ENCODE measurements around the gene CUL3.

CUL3 gene

GRCh38 chr2:224591220-224591619 is 6.1 kb upstream of the CUL3 start:
- no peak for TF ChIP-seq CREB5 (CRISPR knock-in tag; IDR thresholded peaks at IDR 0.05; ENCODE audit: low read depth)
- no peak for TF ChIP-seq RARB (CRISPR knock-in tag; IDR thresholded peaks at IDR 0.05)
- no peak for TF ChIP-seq SNAI2 (CRISPR knock-in tag; IDR thresholded peaks at IDR 0.05)
- no peak for TF ChIP-seq PPARA (CRISPR knock-in tag; IDR thresholded peaks at IDR 0.05; ENCODE audit: borderline replicate concordance)
- TF ChIP-seq ZFP3 (CRISPR knock-in tag; IDR thresholded peaks at IDR 0.05): no peak
- TF ChIP-seq BACH2 (CRISPR knock-in tag; IDR thresholded peaks at IDR 0.05; ENCODE audit: borderline replicate concordance): no peak
- TF ChIP-seq ZNF8 (CRISPR knock-in tag; IDR thresholded peaks at IDR 0.05): no peak
- no peak for TF ChIP-seq POU6F1 (CRISPR knock-in tag; IDR thresholded peaks at IDR 0.05; ENCODE audit: borderline replicate concordance, low read depth)
- no peak for TF ChIP-seq ESRRG (CRISPR knock-in tag; IDR thresholded peaks at IDR 0.05)
- TF ChIP-seq GLIS3 (CRISPR knock-in tag; IDR thresholded peaks at IDR 0.05): no peak
- TF ChIP-seq ZNF565 (CRISPR knock-in tag; conservative IDR thresholded peaks at IDR 0.05; ENCODE audit: low read depth): no peak
- no peak for TF ChIP-seq ISL1 (CRISPR knock-in tag; IDR thresholded peaks at IDR 0.05)
- no peak for TF ChIP-seq CSRNP3 (CRISPR knock-in tag; IDR thresholded peaks at IDR 0.05)
- TF ChIP-seq ZNF70 (CRISPR knock-in tag; IDR thresholded peaks at IDR 0.05): no peak
- ATAC-seq: no peak

GRCh38 chr2:224586127-224586695 is 1.0 kb upstream of the CUL3 start:
- ATAC-seq: no peak
- TF ChIP-seq ZFP30 (CRISPR knock-in tag; IDR thresholded peaks at IDR 0.05) (no peak), TOX (CRISPR knock-in tag; IDR thresholded peaks at IDR 0.05; ENCODE audit: borderline replicate concordance) (no peak), CREB5 (CRISPR knock-in tag; IDR thresholded peaks at IDR 0.05; ENCODE audit: low read depth) (no peak), GLIS3 (CRISPR knock-in tag; IDR thresholded peaks at IDR 0.05) (no peak), ISL1 (CRISPR knock-in tag; IDR thresholded peaks at IDR 0.05) (no peak), BACH2 (CRISPR knock-in tag; IDR thresholded peaks at IDR 0.05; ENCODE audit: borderline replicate concordance) (no peak), ZFP3 (CRISPR knock-in tag; IDR thresholded peaks at IDR 0.05) (no peak), SNAI2 (CRISPR knock-in tag; IDR thresholded peaks at IDR 0.05) (no peak), TSHZ2 (CRISPR knock-in tag; IDR thresholded peaks at IDR 0.05) (no peak), RARB (CRISPR knock-in tag; IDR thresholded peaks at IDR 0.05) (no peak), PATZ1 (CRISPR knock-in tag; IDR thresholded peaks at IDR 0.05; ENCODE audit: borderline replicate concordance) (no peak), POU6F1 (CRISPR knock-in tag; IDR thresholded peaks at IDR 0.05; ENCODE audit: borderline replicate concordance, low read depth) (no peak), ESRRG (CRISPR knock-in tag; IDR thresholded peaks at IDR 0.05) (no peak), OSR1 (CRISPR knock-in tag; IDR thresholded peaks at IDR 0.05) (no peak), ZC3H10 (CRISPR knock-in tag; IDR thresholded peaks at IDR 0.05) (no peak), ZNF565 (CRISPR knock-in tag; conservative IDR thresholded peaks at IDR 0.05; ENCODE audit: low read depth) (no peak), ZNF70 (CRISPR knock-in tag; IDR thresholded peaks at IDR 0.05) (no peak), CSDC2 (CRISPR knock-in tag; IDR thresholded peaks at IDR 0.05) (no peak), CSRNP3 (CRISPR knock-in tag; IDR thresholded peaks at IDR 0.05) (no peak), ARNTL (CRISPR knock-in tag; IDR thresholded peaks at IDR 0.05; ENCODE audit: borderline replicate concordance, low read depth) (no peak)

All from SK-N-SH treated with all-trans-retinoic acid at 6 μM for 48 hours (cell line).